Neuronal stem cell (in vitro differentiated cells): ENCODE measurements around the gene SDR42E2.

Experiments
- DNase-seq: peaks from one replicate; pipeline ENCODE4 v3.0.0-alpha.2; 2013; ENCODE audit warnings: low spot score
- H2AFZ ChIP-seq: one replicate; pipeline ENCODE4 v1.6.1; 2013; ENCODE audit warnings: mild to moderate bottlenecking, low read length, inconsistent platforms
- H2AK5ac ChIP-seq: 2 replicates; pipeline ENCODE4 v1.6.1; 2013; ENCODE audit warnings: low read depth, mild to moderate bottlenecking, inconsistent platforms, low read length, moderate library complexity, mixed read lengths
- H2BK120ac ChIP-seq: 2 replicates; pipeline ENCODE4 v1.6.1; 2013; ENCODE audit warnings: low read depth, mild to moderate bottlenecking, inconsistent platforms, low read length, moderate library complexity, mixed read lengths
- H2BK12ac ChIP-seq: one replicate; pipeline ENCODE4 v1.6.1; 2013; ENCODE audit warnings: low read length, inconsistent platforms
- H2BK15ac ChIP-seq: 2 replicates; pipeline ENCODE4 v1.6.1; 2013; ENCODE audit warnings: mild to moderate bottlenecking, low read length, inconsistent platforms, mixed read lengths
- H2BK5ac ChIP-seq: one replicate; pipeline ENCODE4 v1.6.1; 2013; ENCODE audit warnings: inconsistent platforms, mild to moderate bottlenecking, low read length, moderate library complexity
- H3K14ac ChIP-seq: one replicate; pipeline ENCODE4 v1.6.1; 2013; ENCODE audit warnings: low read length, inconsistent platforms
- H3K18ac ChIP-seq: 2 replicates; pipeline ENCODE4 v1.6.1; 2013; ENCODE audit warnings: low read length, inconsistent platforms
- H3K23ac ChIP-seq: 2 replicates; pipeline ENCODE4 v1.6.1; 2013; ENCODE audit warnings: low read depth, mild to moderate bottlenecking, mixed read lengths, low read length, inconsistent platforms; ENCODE audit not compliant: poor library complexity
- H3K27ac ChIP-seq: replicated peaks from 3 replicates; pipeline ENCODE4 v1.5.1; 2013; ENCODE audit warnings: low read length, inconsistent platforms
- H3K27me3 ChIP-seq, 3 experiments: 2 replicates each; pipeline ENCODE4 v1.6.1; 2013; ENCODE audit warnings: low read length in 3 of 3, mild to moderate bottlenecking in 2 of 3, inconsistent platforms in 1 of 3, low read depth in 1 of 3, mixed read lengths in 1 of 3, moderate library complexity in 1 of 3; ENCODE audit not compliant: control insufficient read depth in 3 of 3, insufficient read depth in 3 of 3
- H3K36me3 ChIP-seq, 2 donors: replicated peaks in 1 of 2; 2 replicates each; pipeline ENCODE4 v1.6.1; 2013; ENCODE audit warnings: low read length in 2 of 2; ENCODE audit not compliant: control insufficient read depth in 2 of 2, insufficient read depth in 2 of 2
- H3K4ac ChIP-seq: 2 replicates; pipeline ENCODE4 v1.6.1; 2013; ENCODE audit warnings: inconsistent platforms, mild to moderate bottlenecking, low read length, moderate library complexity
- H3K4me1 ChIP-seq, 2 donors: 1 replicate in 1 of 2; 2 replicates in 1 of 2; pipeline ENCODE4 v1.6.1; 2013; ENCODE audit warnings: low read length in 2 of 2, low read depth in 1 of 2; ENCODE audit not compliant: control insufficient read depth in 2 of 2, insufficient read depth in 1 of 2
- H3K4me2 ChIP-seq: one replicate; pipeline ENCODE4 v1.6.1; 2013; ENCODE audit warnings: mild to moderate bottlenecking, low read length, inconsistent platforms; ENCODE audit not compliant: insufficient read depth, poor library complexity, severe bottlenecking
- H3K4me3 ChIP-seq, 2 donors: 2 replicates each; pipeline ENCODE4 v1.5.1; 2013; ENCODE audit warnings: low read length in 2 of 2, mild to moderate bottlenecking in 2 of 2, inconsistent platforms in 1 of 2, moderate library complexity in 1 of 2
- H3K79me1 ChIP-seq: one replicate; pipeline ENCODE4 v1.6.1; 2013; ENCODE audit warnings: low read depth, mild to moderate bottlenecking, inconsistent platforms, low read length, moderate library complexity
- H3K9ac ChIP-seq: one replicate; pipeline ENCODE4 v1.6.1; 2013; ENCODE audit warnings: mild to moderate bottlenecking, low read depth, low read length, inconsistent platforms; ENCODE audit not compliant: poor library complexity
- H3K9me3 ChIP-seq, 2 donors: replicated peaks in 1 of 2; 2 replicates each; pipeline versions ENCODE3 to v1.6.1; 2013; ENCODE audit warnings: low read length in 2 of 2, mild to moderate bottlenecking in 2 of 2, inconsistent platforms in 1 of 2, low read depth in 1 of 2, mixed read lengths in 1 of 2, moderate library complexity in 1 of 2; ENCODE audit not compliant: control insufficient read depth in 2 of 2, insufficient read depth in 1 of 2
- H4K8ac ChIP-seq: one replicate; pipeline ENCODE4 v1.6.1; 2013; ENCODE audit warnings: low read depth, mild to moderate bottlenecking, inconsistent platforms, low read length, moderate library complexity
- H4K91ac ChIP-seq: one replicate; pipeline ENCODE4 v1.6.1; 2013; ENCODE audit warnings: low read length, low read depth, mild to moderate bottlenecking, inconsistent platforms; ENCODE audit not compliant: poor library complexity
- WGBS, 2 donors: extraction: QIAGEN DNeasy Blood & Tissue Kit; methylation state at CpG; one replicate each; pipeline ENCODE4 v1.1.7; 2013; ENCODE audit warnings: missing lambda C conversion rate in 2 of 2, mixed read lengths in 1 of 2; ENCODE audit not compliant: insufficient read length in 2 of 2, insufficient replicate concordance in 1 of 2; ENCODE audit errors: extremely low coverage in 2 of 2; 5-methylcytosine and 5-hydroxymethylcytosine counted together

The SDR42E2 gene

DNA sequence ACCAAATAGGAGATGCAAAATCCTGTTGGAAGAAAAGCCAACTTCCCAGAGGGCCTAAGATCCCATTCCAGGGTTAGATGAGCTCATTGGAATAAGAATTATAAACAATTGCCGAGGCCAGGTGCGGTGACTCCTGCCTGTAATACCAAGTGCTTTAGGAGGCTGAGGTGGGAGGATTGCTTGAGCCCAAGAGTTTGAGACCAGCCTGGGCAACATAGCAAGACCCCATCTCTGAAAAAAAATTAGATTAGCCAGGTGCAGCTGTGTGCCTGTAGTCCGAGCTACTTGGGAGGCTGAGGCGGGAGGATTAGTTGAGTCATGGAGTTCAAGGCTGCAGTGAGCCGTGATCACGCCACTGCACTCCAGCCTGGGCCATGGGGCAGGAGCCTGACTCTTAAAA, 17.8 kb upstream of the SDR42E2 start:
- H3K27me3 ChIP-seq: peaks cover 0 to 25% (median 0%) of the 10 kb centered on the region in 3 experiments
- H3K9ac ChIP-seq: no peak overlapping the region
- H3K4me3 ChIP-seq: no peak overlapping the region
- H3K18ac ChIP-seq: no peak overlapping the region
- WGBS, 2 donors: no CpG with 5 or more reads among the region's 6 CpGs
- peaks cover 0 to 2% of the 10 kb centered on the region in 2 donors for H3K4me1 ChIP-seq
- no peak overlapping the region for H2AK5ac ChIP-seq
- H3K14ac ChIP-seq: no peak overlapping the region
- H3K4ac ChIP-seq: no peak overlapping the region
- no peak overlapping the region for H2BK12ac ChIP-seq
- no peak overlapping the region for H3K23ac ChIP-seq
- H3K9me3 ChIP-seq: no peaks in the 10 kb centered on the region
- H4K8ac ChIP-seq: no peak overlapping the region
- no peak overlapping the region for H3K27ac ChIP-seq
- no peaks in the 10 kb centered on the region for H3K36me3 ChIP-seq
- no peak overlapping the region for H2BK5ac ChIP-seq
- no peak overlapping the region for H2BK120ac ChIP-seq
- no peak overlapping the region for H4K91ac ChIP-seq
- H2BK15ac ChIP-seq: no peak overlapping the region
- DNase-seq: no peak
- H2AFZ ChIP-seq: no peak overlapping the region
- no peak overlapping the region for H3K4me2 ChIP-seq
- no peaks in the 10 kb centered on the region for H3K79me1 ChIP-seq

DNA sequence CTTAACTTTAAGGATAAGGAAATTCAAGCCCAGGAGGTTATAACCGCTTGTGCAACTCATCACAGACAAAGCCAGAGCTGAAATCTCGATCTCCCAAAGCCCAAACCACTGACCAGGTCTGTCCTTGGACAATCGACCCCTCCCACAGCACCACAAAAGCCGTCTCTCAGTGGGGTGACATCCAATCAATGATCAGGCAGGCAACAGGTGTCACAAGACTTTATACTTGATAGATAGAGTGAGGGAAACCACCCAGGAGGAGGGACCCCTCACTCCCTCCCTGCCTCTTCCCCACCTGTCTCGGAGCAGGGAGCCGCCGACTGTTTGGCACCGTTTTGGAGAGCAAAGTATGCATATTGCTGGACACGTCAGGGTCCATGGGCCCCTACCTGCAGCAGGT, 14.5 kb upstream of the SDR42E2 start:
- Histone ChIP-seq H2AK5ac (no peak overlapping the region), H3K4me2 (no peak overlapping the region), H3K18ac (no peak overlapping the region), H3K27ac (no peak overlapping the region), H2BK5ac (no peak overlapping the region), H3K79me1 (no peaks in the 10 kb centered on the region), H2BK15ac (no peak overlapping the region), H2BK120ac (no peak overlapping the region), H4K8ac (no peak overlapping the region), H2BK12ac (peak overlapping the region; percentile 6), H3K23ac (no peak overlapping the region), H3K14ac (no peak overlapping the region), H3K27me3 (peaks cover 0 to 29% (median 0%) of the 10 kb centered on the region in 3 experiments), H3K36me3 (no peaks in the 10 kb centered on the region), H3K4me3 (no peak overlapping the region), H2AFZ (no peak overlapping the region), H3K4me1 (no peaks in the 10 kb centered on the region), H4K91ac (no peak overlapping the region), H3K9ac (no peak overlapping the region), H3K9me3 (no peaks in the 10 kb centered on the region), H3K4ac (peak overlapping the region; percentile 9)
- no CpG with 5 or more reads among the region's 9 CpGs for WGBS, 2 donors
- no peak for DNase-seq

DNA sequence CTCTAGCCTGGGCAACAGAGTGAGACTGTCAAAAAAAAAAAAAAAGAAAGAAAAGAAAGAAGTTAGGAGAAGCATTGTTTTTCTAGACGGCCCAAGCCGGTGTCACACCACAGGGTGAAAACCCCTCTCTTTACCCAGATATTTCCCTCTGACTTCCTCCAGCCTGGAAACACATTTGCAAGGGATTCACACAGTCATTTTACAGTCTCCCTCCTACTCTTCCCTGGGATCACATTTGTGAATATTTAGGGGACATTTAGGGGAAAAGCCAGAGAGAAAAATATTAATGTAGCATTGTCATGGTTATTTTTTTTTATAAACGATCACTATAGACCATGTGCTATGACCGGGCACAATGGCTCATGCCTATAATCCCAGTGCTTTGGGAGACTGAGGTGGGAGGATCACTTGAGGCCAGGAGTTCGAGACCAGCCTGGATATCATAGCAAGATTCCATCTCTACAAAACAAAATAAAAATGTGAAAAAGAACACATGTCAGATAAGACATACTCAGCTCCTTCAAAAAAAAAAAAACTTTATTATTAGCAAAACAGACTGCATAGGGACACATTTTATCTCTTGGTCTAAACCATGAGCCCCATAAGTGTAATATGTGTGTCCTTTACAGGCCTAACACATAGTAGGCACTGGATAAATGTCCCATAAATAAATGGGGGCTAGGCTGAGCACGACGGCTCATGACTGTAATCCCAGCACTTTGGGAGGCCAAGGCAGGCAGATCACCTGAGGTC, 10.9 kb upstream of the SDR42E2 start:
- H3K27ac ChIP-seq: no peak overlapping the region
- no peak overlapping the region for H4K8ac ChIP-seq
- peaks cover 1% of the 10 kb centered on the region for H3K79me1 ChIP-seq
- WGBS, 2 donors: no CpG with 5 or more reads among the region's 7 CpGs
- H3K14ac ChIP-seq: no peak overlapping the region
- no peaks in the 10 kb centered on the region for H3K9me3 ChIP-seq
- no peak overlapping the region for H3K4me3 ChIP-seq
- H3K23ac ChIP-seq: no peak overlapping the region
- H3K36me3 ChIP-seq: no peaks in the 10 kb centered on the region
- no peak overlapping the region for H4K91ac ChIP-seq
- no peak overlapping the region for H3K18ac ChIP-seq
- no peak overlapping the region for H3K4me2 ChIP-seq
- no peak overlapping the region for H2BK5ac ChIP-seq
- no peak overlapping the region for H3K4ac ChIP-seq
- H2AK5ac ChIP-seq: no peak overlapping the region
- H3K27me3 ChIP-seq: peaks cover 0 to 31% (median 0%) of the 10 kb centered on the region in 3 experiments
- H2BK12ac ChIP-seq: no peak overlapping the region
- H2AFZ ChIP-seq: no peak overlapping the region
- H2BK120ac ChIP-seq: no peak overlapping the region
- no peak overlapping the region for H3K9ac ChIP-seq
- H3K4me1 ChIP-seq: peaks cover 0 to 1% of the 10 kb centered on the region in 2 donors
- H2BK15ac ChIP-seq: no peak overlapping the region
- no peak for DNase-seq

DNA sequence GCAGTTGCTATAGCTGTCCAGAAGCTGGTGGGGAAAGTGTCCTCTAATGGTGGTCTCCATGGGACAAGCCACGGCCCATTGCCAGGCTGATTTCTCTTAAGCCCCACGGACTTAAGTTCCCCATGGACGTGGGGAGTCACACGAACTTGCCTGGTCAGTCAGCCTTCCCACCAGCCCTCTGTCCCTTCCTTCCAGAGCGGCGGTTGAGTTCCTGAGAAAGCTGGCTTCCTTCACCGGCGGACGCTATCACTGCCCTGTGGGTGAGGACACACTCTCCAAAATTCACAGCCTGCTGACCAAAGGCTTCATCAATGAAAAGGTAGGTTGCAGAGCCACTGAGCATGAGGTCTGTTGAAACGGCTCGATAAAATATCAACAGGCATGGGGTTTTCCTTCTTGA, 10.0 kb upstream of the SDR42E2 start:
- peaks cover 0 to 24% (median 0%) of the 10 kb centered on the region in 3 experiments for H3K27me3 ChIP-seq
- no peak overlapping the region for H3K23ac ChIP-seq
- H3K4me2 ChIP-seq: no peak overlapping the region
- H3K36me3 ChIP-seq: no peaks in the 10 kb centered on the region
- no CpG with 5 or more reads among the region's 11 CpGs for WGBS, 2 donors
- peaks cover 1% of the 10 kb centered on the region for H3K79me1 ChIP-seq
- no peak for DNase-seq
- H2BK15ac ChIP-seq: no peak overlapping the region
- no peak overlapping the region for H2AK5ac ChIP-seq
- H3K4ac ChIP-seq: no peak overlapping the region
- H3K4me3 ChIP-seq: no peak overlapping the region
- H3K18ac ChIP-seq: no peak overlapping the region
- H4K8ac ChIP-seq: no peak overlapping the region
- no peak overlapping the region for H4K91ac ChIP-seq
- no peak overlapping the region for H3K9ac ChIP-seq
- H2BK120ac ChIP-seq: no peak overlapping the region
- no peak overlapping the region for H3K27ac ChIP-seq
- H2AFZ ChIP-seq: no peak overlapping the region
- H3K9me3 ChIP-seq: no peaks in the 10 kb centered on the region
- H3K4me1 ChIP-seq: peaks cover 0 to 1% of the 10 kb centered on the region in 2 donors
- no peak overlapping the region for H3K14ac ChIP-seq
- H2BK12ac ChIP-seq: no peak overlapping the region
- no peak overlapping the region for H2BK5ac ChIP-seq
